GM23338 (cell line): ENCODE results near the gene CTU2.

Experiments used
- CREB1 ChIP-seq: fragments of 250-450 bp; sonication (Bioruptor Pico); IDR thresholded peaks from 2 replicates; pipeline ENCODE4 v1.5.0; 2020; ENCODE audit warnings: low read depth, mild to moderate bottlenecking, moderate library complexity
- CTCF ChIP-seq, 2 experiments: fragments of 200-600 bp in 1 of 2; sonication (generic) in 1 of 2; conservative IDR thresholded peaks; 2 replicates each; pipeline versions ENCODE4 v1.5.1 to v1.6.1; 2016 to 2017; ENCODE audit warnings: antibody characterized with exemption in 2 of 2, low read depth in 2 of 2, mild to moderate bottlenecking in 2 of 2, moderate library complexity in 1 of 2
- ETS1 ChIP-seq: IDR thresholded peaks from 2 replicates; pipeline ENCODE4 v1.6.1; 2016; ENCODE audit warnings: antibody characterized with exemption
- EZH2 ChIP-seq: fragments of 200-600 bp; sonication (generic); IDR thresholded peaks from one replicate; pipeline ENCODE4 v1.8.0; 2017; ENCODE audit warnings: antibody characterized with exemption, mild to moderate bottlenecking, low read depth; ENCODE audit not compliant: unreplicated experiment
- EZH2phosphoT487 ChIP-seq: fragments of 200-600 bp; sonication (generic); IDR thresholded peaks from one replicate; pipeline ENCODE4 v1.8.1; 2018; ENCODE audit warnings: antibody characterized with exemption; ENCODE audit not compliant: unreplicated experiment
- JUNB ChIP-seq: IDR thresholded peaks from one replicate; pipeline ENCODE4 v1.6.1; 2016; ENCODE audit warnings: antibody characterized with exemption; ENCODE audit not compliant: unreplicated experiment
- POLR2AphosphoS5 ChIP-seq: IDR thresholded peaks from 2 replicates; pipeline ENCODE4 v1.6.1; 2016; ENCODE audit warnings: antibody characterized with exemption, low read depth
- ZNF114 ChIP-seq: fragments of 250-450 bp; sonication (Bioruptor Pico); IDR thresholded peaks from 2 replicates; pipeline ENCODE4 v1.5.0; 2020; ENCODE audit warnings: mild to moderate bottlenecking, moderate library complexity
- TF ChIP-seq, protein P1 (sequence below): IDR thresholded peaks from one replicate; pipeline ENCODE4 v1.6.1; 2018; ENCODE audit warnings: antibody characterized with exemption; ENCODE audit not compliant: unreplicated experiment

DNA sequence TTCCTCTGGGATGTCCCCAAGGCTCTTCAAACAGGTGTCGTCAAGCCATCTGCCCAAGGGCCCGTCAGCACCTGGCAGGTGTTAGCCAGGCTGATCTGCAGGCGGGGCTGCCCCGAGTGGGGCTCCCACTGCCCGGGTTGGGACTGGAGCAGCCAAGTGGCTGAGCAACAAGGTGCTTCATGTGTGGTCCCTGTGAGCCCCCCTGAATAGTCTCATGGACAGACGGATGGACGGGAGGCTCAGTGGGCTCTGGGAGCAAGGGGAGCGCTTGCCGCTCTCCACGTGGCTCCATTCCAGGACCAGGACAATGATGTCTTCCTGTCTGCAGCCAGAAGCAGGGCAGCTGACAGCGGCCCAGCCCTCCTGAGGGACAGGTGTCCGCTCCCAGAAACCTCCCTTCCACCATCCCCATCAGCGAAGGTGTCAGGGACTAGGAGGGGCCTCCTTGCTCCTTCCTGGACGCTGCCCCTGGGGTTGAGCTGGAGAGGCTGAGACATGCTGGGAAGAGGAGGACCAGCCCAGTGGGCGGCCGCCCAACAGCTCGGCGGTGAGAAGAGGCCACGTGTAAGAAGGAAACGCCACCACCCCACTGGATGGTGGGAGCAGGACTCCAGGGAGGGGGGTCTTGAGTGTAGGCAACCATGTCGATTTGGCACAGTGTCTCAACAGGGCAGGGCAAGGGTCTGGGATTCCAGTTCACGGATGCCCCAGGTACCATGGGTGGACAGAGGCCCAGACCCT, 29.6 kb upstream of the CTU2 start:
- TF ChIP-seq CTCF (conservative IDR thresholded peaks at IDR 0.05; ENCODE audit: low read depth in 2 of 2), result no peak
- no peak for TF ChIP-seq EZH2phosphoT487
- TF ChIP-seq JUNB, result no peak
- TF ChIP-seq EZH2, result no peak
- TF ChIP-seq, protein P1, sequence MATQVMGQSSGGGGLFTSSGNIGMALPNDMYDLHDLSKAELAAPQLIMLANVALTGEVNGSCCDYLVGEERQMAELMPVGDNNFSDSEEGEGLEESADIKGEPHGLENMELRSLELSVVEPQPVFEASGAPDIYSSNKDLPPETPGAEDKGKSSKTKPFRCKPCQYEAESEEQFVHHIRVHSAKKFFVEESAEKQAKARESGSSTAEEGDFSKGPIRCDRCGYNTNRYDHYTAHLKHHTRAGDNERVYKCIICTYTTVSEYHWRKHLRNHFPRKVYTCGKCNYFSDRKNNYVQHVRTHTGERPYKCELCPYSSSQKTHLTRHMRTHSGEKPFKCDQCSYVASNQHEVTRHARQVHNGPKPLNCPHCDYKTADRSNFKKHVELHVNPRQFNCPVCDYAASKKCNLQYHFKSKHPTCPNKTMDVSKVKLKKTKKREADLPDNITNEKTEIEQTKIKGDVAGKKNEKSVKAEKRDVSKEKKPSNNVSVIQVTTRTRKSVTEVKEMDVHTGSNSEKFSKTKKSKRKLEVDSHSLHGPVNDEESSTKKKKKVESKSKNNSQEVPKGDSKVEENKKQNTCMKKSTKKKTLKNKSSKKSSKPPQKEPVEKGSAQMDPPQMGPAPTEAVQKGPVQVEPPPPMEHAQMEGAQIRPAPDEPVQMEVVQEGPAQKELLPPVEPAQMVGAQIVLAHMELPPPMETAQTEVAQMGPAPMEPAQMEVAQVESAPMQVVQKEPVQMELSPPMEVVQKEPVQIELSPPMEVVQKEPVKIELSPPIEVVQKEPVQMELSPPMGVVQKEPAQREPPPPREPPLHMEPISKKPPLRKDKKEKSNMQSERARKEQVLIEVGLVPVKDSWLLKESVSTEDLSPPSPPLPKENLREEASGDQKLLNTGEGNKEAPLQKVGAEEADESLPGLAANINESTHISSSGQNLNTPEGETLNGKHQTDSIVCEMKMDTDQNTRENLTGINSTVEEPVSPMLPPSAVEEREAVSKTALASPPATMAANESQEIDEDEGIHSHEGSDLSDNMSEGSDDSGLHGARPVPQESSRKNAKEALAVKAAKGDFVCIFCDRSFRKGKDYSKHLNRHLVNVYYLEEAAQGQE, result no peak
- no peak for TF ChIP-seq POLR2AphosphoS5
- TF ChIP-seq ETS1, result no peak
- TF ChIP-seq ZNF114, result no peak
- TF ChIP-seq CREB1 (CRISPR knock-in tag), result no peak
